ENCODE data around the gene CSTPP1. TPM values are rescaled to one million over a fixed set of nuclear protein-coding genes. Genes with fewer than 3 reads are reported as not detected.
"Not testable (repeated sequence)": the region's sequence is repeated elsewhere in the genome, so short reads cannot be mapped to it uniquely, and the experiment has no call there.

The CSTPP1 gene
- total RNA-seq, 1 experiment from 2014 or later = 5.2 TPM

DNA sequence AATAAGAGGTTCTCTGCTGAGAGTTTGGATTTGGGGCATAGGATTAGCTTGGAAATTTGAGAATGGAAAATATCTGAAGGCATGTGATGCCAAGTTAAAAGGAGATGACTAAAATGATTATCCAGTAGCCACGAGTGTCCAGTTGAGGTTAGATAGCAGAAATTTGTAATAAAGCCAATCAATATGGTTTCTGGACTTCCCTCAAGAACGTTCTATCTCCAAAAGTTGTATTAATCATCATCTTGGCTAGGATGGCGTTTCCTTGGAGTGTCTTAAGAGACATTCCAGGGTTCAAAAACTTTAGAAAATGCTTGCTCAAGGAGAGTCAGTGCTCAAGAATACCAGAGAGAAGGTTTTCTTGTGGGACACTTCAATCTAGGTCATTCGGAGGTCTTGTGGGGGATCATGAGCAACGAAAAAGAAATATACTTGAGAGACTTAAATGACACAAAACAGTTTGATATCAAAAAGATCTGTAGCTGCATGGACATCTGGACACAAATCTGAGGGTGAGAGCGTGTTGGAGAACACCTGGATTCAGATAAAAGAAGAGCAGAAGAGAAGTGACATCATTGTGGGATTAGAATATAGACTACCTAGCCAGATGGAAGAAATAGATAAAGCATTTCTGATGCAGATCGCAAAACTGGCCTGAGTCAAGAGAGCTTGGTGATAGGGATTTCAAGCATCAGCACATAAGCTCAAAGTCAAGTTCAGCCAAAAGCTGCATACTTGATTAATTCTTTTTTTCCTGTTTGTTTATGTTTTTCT, 142.4 kb downstream of the CSTPP1 start:
- Histone ChIP-seq H3K36me3 (no peaks in the 10 kb centered on the region), H3K4me3 (no peak overlapping the region), H3K9me3 (no peaks in the 10 kb centered on the region), H3K27me3 (no peaks in the 10 kb centered on the region)
- DNase-seq = no peak

DNA sequence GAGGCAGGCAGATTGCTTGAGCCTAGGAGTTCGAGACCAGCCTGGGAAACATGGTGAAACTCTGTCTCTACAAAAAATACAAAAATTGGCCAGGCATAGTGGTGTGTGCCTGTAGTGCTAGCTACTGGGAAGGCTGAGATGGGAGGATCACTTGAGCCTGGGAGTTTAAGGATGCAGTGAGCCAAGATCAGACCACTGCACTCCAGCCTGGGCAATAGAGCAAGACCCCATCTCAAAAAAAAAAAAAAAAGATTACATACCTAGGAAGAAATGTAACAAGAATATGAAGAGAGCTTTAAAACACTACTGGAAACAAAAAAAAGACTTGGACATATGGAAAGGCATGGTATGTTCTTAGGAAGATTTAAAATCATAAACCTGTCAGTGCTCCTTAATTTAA, 144.2 kb downstream of the CSTPP1 start:
- not testable (repeated sequence) for DNase-seq, H3K36me3 ChIP-seq, H3K27me3 ChIP-seq, H3K4me3 ChIP-seq, H3K9me3 ChIP-seq

DNA sequence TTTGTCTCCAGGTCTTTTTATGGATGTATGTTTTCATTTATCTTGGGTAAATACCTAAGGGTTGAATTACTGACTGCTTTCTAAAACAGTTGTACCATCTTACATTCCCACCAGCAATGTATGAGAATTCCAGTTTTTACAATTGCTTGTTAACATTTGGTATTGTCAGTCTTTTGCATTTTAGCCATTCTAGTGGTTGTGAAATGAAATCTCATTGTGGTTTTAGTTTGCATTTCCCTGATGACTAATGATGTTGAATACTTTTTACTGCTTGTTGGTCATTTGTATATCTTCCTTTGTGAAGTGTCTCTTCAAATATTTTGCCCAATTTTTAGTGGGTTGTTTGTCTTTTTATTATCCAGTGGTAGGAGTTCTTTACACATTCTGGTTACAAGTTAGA, 147.4 kb downstream of the CSTPP1 start:
- no peak overlapping the region for H3K4me3 ChIP-seq
- no peak for DNase-seq
- H3K9me3 ChIP-seq = no peaks in the 10 kb centered on the region
- no peaks in the 10 kb centered on the region for H3K27me3 ChIP-seq
- H3K36me3 ChIP-seq = no peaks in the 10 kb centered on the region

DNA sequence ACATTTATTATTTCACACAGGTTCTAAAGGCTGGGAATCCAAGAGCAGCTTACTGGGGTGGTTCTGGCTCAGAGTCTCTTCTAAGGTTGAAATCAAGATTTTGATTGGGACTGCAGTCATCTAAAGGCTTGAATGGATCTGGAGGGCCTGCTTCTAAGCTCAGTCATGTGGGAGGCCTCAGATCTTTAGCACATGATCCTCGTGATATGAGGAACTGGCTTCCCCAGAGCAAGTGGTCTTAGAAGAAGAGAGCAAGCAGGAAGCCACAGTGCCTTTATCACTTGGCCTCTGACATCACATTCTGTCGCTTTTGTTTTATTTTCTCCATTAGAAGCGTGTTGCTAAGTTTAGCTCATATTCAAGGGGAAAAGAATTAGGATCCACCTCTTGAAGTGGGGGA, 151.2 kb downstream of the CSTPP1 start:
- Histone ChIP-seq H3K36me3 (no peaks in the 10 kb centered on the region), H3K9me3 (no peaks in the 10 kb centered on the region), H3K27me3 (no peaks in the 10 kb centered on the region), H3K4me3 (no peak overlapping the region)
- DNase-seq = no peak

DNA sequence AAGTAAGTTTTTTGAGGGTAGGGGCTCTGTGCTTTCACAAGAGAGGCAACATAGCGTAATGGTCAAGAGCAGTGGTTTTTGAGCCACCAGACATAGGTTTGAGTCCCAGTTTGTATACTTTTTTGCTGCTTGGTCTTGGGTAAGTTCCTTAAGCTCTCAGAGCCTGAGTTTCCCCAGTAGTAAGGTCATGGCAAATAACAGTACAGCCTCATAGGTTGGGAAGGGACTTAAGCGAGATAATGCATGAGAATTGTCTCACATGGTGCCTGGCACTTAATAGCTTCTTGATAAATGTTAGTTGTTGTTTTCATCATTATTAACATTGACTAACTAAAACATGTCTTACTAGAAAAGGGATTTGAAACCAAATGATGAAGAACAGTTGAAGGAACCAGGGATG, 157.0 kb downstream of the CSTPP1 start:
- Histone ChIP-seq H3K4me3 (no peak overlapping the region), H3K9me3 (no peaks in the 10 kb centered on the region), H3K36me3 (no peaks in the 10 kb centered on the region), H3K27me3 (no peaks in the 10 kb centered on the region)
- no peak for DNase-seq

DNA sequence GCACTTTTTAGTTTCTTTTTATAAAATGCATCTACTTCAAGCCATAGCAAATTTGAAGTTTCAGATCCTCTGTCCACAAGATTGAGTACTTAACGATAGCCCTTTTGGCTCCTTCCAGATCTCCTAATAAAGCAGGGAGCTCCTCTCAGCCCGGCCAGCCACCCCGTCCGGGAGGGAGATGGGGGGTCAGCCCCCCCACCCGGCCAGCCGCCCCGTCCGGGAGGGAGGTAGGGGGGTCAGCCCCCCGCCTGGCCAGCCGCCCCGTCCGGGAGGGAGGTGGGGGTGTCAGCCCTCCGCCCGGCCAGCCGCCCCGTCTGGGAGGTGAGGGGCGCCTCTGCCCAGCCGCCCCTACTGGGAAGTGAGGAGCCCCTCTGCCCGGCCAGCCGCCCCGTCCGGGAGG, 160.3 kb downstream of the CSTPP1 start:
- not testable (repeated sequence) for H3K9me3 ChIP-seq, H3K27me3 ChIP-seq, H3K36me3 ChIP-seq, H3K4me3 ChIP-seq, DNase-seq

DNA sequence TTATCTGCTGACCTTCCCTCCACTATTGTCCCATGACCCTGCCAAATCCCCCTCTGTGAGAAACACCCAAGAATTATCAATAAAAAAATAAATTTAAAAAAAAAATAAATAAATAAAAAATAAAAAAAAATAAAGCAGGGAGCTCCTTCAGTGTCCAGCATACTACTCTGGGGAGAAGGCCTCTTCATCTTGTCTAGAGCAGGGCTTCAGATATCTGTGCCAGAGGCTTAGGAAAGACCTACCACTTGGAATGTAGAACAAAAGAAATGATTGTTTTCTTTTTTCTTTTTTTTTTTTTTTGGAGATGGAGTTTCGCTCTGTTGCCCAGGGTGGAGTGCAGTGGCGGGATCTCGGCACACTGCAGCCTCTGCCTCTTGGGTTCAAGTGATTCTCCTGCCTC, 161.7 kb downstream of the CSTPP1 start:
- not testable (repeated sequence) for H3K36me3 ChIP-seq, DNase-seq, H3K4me3 ChIP-seq, H3K9me3 ChIP-seq, H3K27me3 ChIP-seq

DNA sequence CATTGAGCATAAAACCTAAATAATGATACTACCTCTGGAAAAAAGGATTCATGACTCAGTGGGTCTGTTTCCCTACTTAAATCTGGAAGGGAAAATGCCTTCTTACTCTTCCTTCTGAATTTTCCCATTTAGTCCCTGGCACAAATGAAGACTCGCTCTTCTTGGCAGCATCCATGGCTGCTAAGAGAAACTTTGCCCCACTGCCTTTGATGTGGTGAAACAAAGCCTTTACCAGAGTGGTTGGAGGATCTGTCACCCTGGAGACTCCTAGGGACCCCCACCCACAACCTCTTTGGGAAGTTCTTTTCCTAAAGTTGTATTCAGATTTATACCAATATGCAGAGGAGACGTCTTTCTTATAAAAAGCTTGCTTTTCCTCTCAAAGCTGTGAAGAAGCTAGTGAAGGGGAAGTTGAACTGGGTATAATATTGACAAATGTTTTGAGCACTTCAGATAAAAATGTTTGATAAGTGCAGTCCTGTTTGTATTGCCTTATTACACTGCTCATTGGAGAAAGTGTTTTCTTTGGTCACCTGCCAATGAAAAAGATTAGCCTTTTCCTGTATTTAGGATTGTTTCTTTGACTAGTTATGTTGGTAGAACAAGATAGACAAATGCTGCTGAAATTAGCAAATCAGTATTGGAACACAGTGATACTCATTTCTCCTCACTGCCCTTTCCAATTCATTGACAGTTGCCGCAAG, 162.8 kb downstream of the CSTPP1 start:
- no peak for DNase-seq
- H3K4me3 ChIP-seq = no peak overlapping the region

DNA sequence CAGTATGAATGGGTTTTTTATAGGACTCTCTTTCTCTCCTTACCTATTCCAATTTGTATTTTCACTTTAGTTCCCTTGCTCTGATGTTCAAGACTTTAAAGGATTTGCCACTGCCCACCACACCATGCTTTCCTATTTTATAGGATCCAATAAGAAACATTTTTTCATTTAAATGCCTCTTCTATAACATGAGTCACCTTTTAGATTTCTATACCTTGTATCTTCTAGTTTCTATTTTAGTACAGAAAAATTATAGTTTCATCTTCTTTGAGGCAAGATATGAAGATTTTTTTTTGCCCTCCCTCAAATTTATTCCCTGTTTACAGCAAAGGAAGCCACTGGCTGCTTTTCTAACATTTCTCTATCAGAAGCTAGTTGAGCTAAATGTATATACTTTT, 163.4 kb downstream of the CSTPP1 start:
- no peak overlapping the region for H3K4me3 ChIP-seq
- no peaks in the 10 kb centered on the region for H3K27me3 ChIP-seq
- DNase-seq = no peak
- H3K9me3 ChIP-seq = no peaks in the 10 kb centered on the region
- no peaks in the 10 kb centered on the region for H3K36me3 ChIP-seq

More for the DNA sequence above, 162.8 kb downstream of the CSTPP1 start:
- Histone ChIP-seq H3K9me3 (no peaks in the 10 kb centered on the region), H3K36me3 (no peaks in the 10 kb centered on the region), H3K27me3 (no peaks in the 10 kb centered on the region)

DNA sequence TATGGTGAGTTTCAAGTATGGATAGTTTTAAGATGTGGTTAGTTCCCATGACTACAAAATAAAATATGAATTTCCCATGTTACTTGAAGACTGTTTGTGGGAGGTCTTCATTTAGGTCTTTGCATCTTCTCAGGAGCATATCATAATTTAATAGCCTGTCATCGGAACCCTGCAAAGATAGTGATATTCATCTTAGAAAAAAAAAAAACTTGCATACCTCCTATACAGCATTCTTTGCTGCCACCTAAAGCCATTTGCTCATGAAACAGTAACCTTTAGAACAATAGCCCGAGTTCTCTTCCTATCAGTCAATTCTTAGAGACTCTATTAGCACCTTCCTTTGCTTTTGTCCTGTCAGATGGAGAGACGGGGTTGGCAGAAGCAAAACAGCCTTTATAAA, 164.8 kb downstream of the CSTPP1 start:
- DNase-seq = no peak
- Histone ChIP-seq H3K4me3 (no peak overlapping the region), H3K9me3 (no peaks in the 10 kb centered on the region), H3K27me3 (no peaks in the 10 kb centered on the region), H3K36me3 (no peaks in the 10 kb centered on the region)

DNA sequence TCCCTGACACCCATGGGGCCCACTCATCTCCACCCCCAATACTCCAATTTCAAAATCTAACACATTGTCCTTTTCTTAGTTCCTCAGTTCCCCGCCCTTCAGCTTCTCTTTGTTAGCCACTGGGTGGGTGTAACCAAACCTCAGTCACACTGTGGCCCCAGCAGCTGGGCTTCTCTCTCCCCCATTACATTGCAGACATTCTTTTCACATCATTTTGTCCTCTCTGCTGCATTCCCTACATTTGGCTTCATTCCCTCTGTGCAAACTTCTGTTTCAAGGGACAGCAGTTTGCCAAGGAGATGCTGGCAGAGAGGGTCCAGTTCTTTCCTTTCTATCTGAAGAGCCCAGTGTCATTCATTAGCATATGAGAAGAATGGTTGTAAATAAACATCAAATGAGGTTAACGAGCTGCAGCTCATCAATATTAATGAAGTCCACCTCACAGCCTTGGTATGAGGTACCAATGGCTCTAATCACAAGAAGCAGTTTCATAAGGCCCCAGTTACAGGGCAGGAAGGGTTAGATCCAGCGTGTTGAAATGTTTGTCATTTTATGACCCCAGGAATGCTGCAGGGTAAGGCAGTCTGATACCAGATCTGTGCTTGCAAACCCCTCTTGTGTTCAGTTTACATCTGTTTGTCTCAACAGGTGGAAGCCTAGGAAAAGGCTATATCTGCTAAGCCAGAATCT, 167.8 kb downstream of the CSTPP1 start:
- Histone ChIP-seq H3K27me3 (no peaks in the 10 kb centered on the region), H3K9me3 (no peaks in the 10 kb centered on the region), H3K36me3 (no peaks in the 10 kb centered on the region), H3K4me3 (no peak overlapping the region)
- DNase-seq = no peak

DNA sequence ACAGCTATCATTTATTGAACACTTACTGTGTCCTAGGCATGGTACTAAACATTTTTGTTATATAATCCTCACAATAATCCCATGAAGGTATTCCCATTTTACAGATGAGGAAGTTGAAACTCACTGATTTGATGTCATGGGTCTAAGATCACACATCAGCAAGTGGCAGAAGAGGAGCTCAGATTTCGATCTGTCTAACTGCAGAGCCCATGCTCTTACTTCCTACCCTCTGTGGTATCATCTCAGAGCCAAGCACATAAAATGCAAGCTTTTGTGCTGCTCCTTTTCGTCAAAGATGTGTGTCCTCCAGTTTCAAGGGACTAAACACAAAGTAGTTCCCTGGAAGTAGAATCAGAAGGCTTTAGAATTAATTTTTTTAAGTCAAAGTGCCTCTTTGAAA, 169.0 kb downstream of the CSTPP1 start:
- H3K9me3 ChIP-seq = no peaks in the 10 kb centered on the region
- H3K36me3 ChIP-seq = no peaks in the 10 kb centered on the region
- H3K27me3 ChIP-seq = no peaks in the 10 kb centered on the region
- H3K4me3 ChIP-seq = no peak overlapping the region
- no peak for DNase-seq

DNA sequence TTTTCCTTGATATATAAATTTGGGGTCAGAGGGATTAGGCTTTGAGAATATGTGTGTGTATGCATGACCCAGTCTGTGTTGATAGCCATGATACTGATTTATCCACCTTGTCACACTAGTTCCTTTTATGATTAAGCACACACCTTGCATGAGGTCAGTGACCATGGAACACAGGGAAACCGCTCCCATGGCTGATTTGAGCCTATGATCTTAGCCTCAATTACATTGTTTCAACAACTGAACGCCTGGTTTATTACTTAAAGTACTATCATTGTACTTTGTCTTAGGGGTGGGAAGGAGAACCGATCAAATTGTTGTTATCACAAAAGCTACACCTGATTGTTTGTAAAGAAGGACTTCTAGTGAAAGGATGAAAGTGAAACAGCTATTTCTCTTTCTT, 169.4 kb downstream of the CSTPP1 start:
- Histone ChIP-seq H3K27me3 (no peaks in the 10 kb centered on the region), H3K9me3 (no peaks in the 10 kb centered on the region), H3K36me3 (no peaks in the 10 kb centered on the region), H3K4me3 (no peak overlapping the region)
- no peak for DNase-seq

DNA sequence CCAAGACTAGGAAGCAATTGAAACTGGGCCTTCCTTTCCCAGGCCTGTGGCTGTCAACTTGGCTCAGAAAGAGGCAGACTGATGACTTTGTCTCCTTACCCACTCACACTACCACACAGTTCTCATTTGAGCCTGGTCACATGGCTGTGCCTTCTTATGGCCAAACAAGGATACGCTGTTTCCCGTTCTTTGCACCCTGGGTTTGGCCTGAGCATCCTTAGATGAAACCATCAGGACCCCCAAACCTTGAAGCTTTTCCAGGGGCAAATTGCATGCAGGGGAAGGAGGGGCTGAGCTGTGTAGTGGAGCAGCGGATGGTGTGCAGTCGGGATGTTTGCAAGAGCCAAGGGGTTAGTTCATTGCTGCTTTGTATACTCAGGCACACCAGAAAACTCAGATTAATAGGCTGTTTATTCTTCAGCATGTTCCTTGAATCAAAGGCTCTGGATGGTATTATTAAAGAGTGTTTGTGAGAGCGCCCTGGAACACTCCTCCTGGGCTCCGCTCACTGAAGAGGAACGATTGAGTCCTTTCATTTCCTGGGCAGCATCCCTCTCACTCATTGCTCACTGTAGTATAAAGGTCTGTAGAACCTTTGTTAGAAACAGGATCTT, 170.3 kb downstream of the CSTPP1 start:
- no peaks in the 10 kb centered on the region for H3K27me3 ChIP-seq
- no peaks in the 10 kb centered on the region for H3K36me3 ChIP-seq
- no peak for DNase-seq
- H3K9me3 ChIP-seq = no peaks in the 10 kb centered on the region
- H3K4me3 ChIP-seq = no peak overlapping the region

DNA sequence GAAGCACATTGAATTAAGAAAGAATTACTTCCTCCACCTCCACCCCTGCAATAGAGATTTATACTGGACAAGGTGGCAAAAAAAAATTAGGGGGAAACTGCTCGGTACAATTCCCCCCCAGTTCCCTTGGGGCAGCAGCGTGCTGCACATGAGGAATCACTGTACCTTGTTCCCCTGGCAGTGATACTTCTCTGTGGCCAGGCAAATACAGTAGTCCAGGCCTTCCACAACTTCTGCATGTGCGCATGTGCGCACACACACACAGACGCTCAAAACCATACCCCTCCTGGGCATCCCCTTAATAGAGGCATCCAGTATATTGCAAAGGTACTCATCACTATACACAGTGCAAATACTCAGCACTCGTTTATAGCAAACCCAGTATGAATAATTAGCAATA, 171.2 kb downstream of the CSTPP1 start:
- H3K36me3 ChIP-seq = no peaks in the 10 kb centered on the region
- no peak for DNase-seq
- H3K4me3 ChIP-seq = no peak overlapping the region
- H3K27me3 ChIP-seq = no peaks in the 10 kb centered on the region
- no peaks in the 10 kb centered on the region for H3K9me3 ChIP-seq

DNA sequence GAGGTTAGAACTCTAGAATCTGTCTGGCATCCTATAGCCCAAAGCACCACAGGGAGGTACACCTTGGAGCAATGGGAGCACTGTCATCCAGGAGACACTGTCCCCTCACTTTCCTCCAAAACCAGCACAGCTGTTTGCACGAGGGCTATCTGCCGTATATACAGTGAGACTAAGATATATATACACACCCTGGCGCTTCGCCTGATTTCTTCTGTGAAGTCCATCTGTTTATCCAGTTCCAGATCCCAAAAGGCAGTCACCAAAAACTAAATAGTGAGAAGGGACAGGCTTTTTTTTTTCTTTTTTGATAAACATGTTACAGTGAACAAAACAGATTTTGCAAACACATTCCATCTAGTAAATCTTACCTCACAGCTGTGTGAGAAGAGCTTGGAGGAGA, 171.7 kb downstream of the CSTPP1 start:
- no peaks in the 10 kb centered on the region for H3K27me3 ChIP-seq
- no peaks in the 10 kb centered on the region for H3K9me3 ChIP-seq
- H3K36me3 ChIP-seq = no peaks in the 10 kb centered on the region
- no peak overlapping the region for H3K4me3 ChIP-seq
- no peak for DNase-seq

DNA sequence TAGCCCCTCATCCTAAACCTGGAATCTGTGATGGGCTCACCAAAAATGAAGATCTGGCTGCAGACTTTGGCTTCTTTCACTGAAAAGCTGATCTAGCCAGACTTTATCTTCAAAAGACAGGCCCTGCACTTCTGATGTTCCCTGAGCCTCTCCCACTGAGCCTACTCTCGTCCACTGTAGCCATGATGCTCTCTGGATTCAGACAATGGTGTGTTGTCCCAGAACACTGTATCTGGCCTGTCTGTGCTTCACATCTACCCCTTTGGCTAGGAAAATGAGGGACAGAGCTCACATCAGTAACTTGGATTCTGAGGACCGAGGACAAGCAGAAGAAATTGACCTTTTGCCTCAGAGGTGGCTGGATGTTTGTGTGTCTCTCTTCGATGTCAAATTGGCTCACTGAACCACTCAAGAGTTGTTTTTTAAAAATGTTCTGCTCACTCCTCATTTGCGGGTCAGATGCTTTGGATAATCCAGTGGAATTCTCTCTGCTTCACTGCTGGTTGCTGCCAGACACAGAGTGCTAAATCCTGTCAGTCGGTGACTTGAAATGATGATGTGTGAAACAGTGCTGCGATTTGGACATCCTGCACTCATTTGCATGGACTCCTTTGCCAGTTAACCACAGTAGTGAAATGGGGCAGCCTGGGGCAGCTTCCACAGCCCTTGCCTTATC, 172.6 kb downstream of the CSTPP1 start:
- no peak overlapping the region for H3K4me3 ChIP-seq
- no peak for DNase-seq

More for the DNA sequence above, 172.6 kb downstream of the CSTPP1 start:
- peaks cover 3% of the 10 kb centered on the region; the same call in 1 of the 2 replicates for H3K9me3 ChIP-seq
- no peaks in the 10 kb centered on the region for H3K36me3 ChIP-seq
- no peaks in the 10 kb centered on the region for H3K27me3 ChIP-seq
